SHP77 (cell line): Measurements from ENCODE around the gene GDPD5.

Source experiments
- DNase-seq, 2 experiments: peaks; one replicate each; lab custom pipeline; 2025; lab: John Stamatoyannopoulos, UW

GDPD5 gene

GRCh38 chr11:75525433-75526191 lies at the start of gene GDPD5:
TSS of gene GDPD5 (minus strand) at chr11:75525941. CDS start at chr11:75477735, 48,206 bp downstream.
- peak; percentile 84 to 88 for DNase-seq

GRCh38 chr11:75574698-75575602 lies 49.2 kb upstream of the GDPD5 start:
- no peak for DNase-seq

GRCh38 chr11:75572744-75573143 lies 47.0 kb upstream of the GDPD5 start:
- no peak for DNase-seq

GRCh38 chr11:75571625-75572024 lies 45.9 kb upstream of the GDPD5 start:
- no peak for DNase-seq

- no peak for DNase-seq
Measured at GRCh38 chr11:75570559-75571139, 44.9 kb upstream of the GDPD5 start.

- no peak for DNase-seq
Measured at GRCh38 chr11:75568616-75569219, 43.0 kb upstream of the GDPD5 start.

GRCh38 chr11:75567971-75568370 lies 42.2 kb upstream of the GDPD5 start:
- DNase-seq = no peak

GRCh38 chr11:75566763-75567279 lies 41.1 kb upstream of the GDPD5 start:
- no peak for DNase-seq

GRCh38 chr11:75565916-75566762 lies 40.4 kb upstream of the GDPD5 start:
- DNase-seq = no peak

- DNase-seq = no peak
Measured at GRCh38 chr11:75565221-75565814, 39.6 kb upstream of the GDPD5 start.

GRCh38 chr11:75563978-75564552 lies 38.3 kb upstream of the GDPD5 start:
- no peak for DNase-seq

GRCh38 chr11:75563501-75563977 lies 37.8 kb upstream of the GDPD5 start:
- no peak for DNase-seq

GRCh38 chr11:75562836-75563484 lies 37.2 kb upstream of the GDPD5 start:
- DNase-seq = peak in 1 of 2 experiments; percentile 10

GRCh38 chr11:75562048-75562835 lies 36.5 kb upstream of the GDPD5 start, which contains the start of gene SERPINH1:
TSS of gene SERPINH1 (plus strand) at chr11:75562253. CDS start at chr11:75566350, 4,097 bp downstream.
- DNase-seq = peak; percentile 89 to 92

- no peak for DNase-seq
Measured at GRCh38 chr11:75561426-75562047, 35.8 kb upstream of the GDPD5 start.

GRCh38 chr11:75560644-75561043 lies 34.9 kb upstream of the GDPD5 start:
- no peak for DNase-seq

GRCh38 chr11:75558939-75559843 lies 33.5 kb upstream of the GDPD5 start:
- no peak for DNase-seq
